K562 (cell line): ENCODE measurements around the gene NDUFAF2. TPM values are rescaled to one million over a fixed set of nuclear protein-coding genes. Genes with fewer than 3 reads are reported as not detected.

Source experiments
- HMG20A ChIP-seq: fragments of 450-650 bp; formaldehyde crosslinking; conservative IDR thresholded peaks from 2 replicates; pipeline ENCODE4 v1.4.0; 2020; ENCODE audit warnings: mild to moderate bottlenecking, mixed read lengths
- RBM22 ChIP-seq: fragments of 200-400 bp; formaldehyde crosslinking; IDR thresholded peaks from 2 replicates; pipeline ENCODE4 v1.6.1; 2018; ENCODE audit warnings: low read length, low read depth; ENCODE audit not compliant: poor library complexity, severe bottlenecking
- ZNF146 ChIP-seq: IDR thresholded peaks from one replicate; pipeline ENCODE4 v1.6.1; 2018; ENCODE audit warnings: missing compliant biosample characterization; ENCODE audit not compliant: unreplicated experiment
- ZNF232 ChIP-seq: sonication (generic); formaldehyde crosslinking; IDR thresholded peaks from 2 replicates; pipeline ENCODE4 v1.8.0; 2022; ENCODE audit warnings: mild to moderate bottlenecking, missing genetic modification reagents
- polyA plus RNA-seq, 8 experiments: library from polyadenylated mRNA; depleted of rRNA in 4 of 8; stranded (reverse) in 5 of 8; unstranded in 3 of 8; fragments of >200 nt; fragmentation: Nextera tagmentation in 2 of 8; fragmentation: Illumina TruSeq in 1 of 8; extraction: Ambion mirVana in 2 of 8; extraction: Trizol in 1 of 8; gene quantifications; 2 replicates each; pipeline versions ENCODE4 v1.2.1 to v1.2.3, GENCODE V29; 2011 to 2014; ENCODE audit warnings: inconsistent platforms in 1 of 8, missing spikeins in 1 of 8
- total RNA-seq, 7 experiments: library from RNA; depleted of rRNA in 6 of 7; stranded (reverse); fragments of >200 nt in 6 of 7; fragmentation: Illumina TruSeq in 2 of 7; extraction: Trizol in 2 of 7; gene quantifications; 2 replicates each; pipeline versions ENCODE4 v1.2.1 to v1.2.3, GENCODE V29; 2011 to 2021; ENCODE audit warnings: low replicate concordance in 1 of 7
- TF ChIP-seq, protein P1 (sequence below): fragments of 450-650 bp; conservative IDR thresholded peaks from 2 replicates; pipeline ENCODE4 v1.6.1; 2016; ENCODE audit warnings: missing genetic modification characterization, low read depth, mild to moderate bottlenecking, missing compliant biosample characterization, moderate library complexity
- TF ChIP-seq, protein P2 (sequence below), 2 experiments: fragments of 250-450 bp in 1 of 2; fragments of 450-650 bp in 1 of 2; sonication (Bioruptor Pico) in 1 of 2; IDR thresholded peaks; 2 replicates each; pipeline versions ENCODE4 v1.6.1 to v1.8.0; 2016 to 2021; ENCODE audit warnings: mild to moderate bottlenecking in 2 of 2, moderate library complexity in 2 of 2, missing compliant biosample characterization in 1 of 2, missing genetic modification characterization in 1 of 2
- TF ChIP-seq, protein P3 (sequence below): IDR thresholded peaks from 3 replicates; pipeline ENCODE4 v1.6.1; 2011; ENCODE audit warnings: borderline replicate concordance, mild to moderate bottlenecking, moderate library complexity; ENCODE audit not compliant: insufficient read length; ENCODE audit errors: extremely low read depth
- TF ChIP-seq, protein P4 (sequence below): sonication (generic); formaldehyde crosslinking; IDR thresholded peaks from 2 replicates; pipeline ENCODE4 v1.8.1; 2022; ENCODE audit warnings: missing genetic modification reagents

NDUFAF2 gene
- total and polyA plus RNA-seq, 9 of the 15 experiments (the other 6 are each of a cell fraction or from before 2014, with no cell fraction given), result 56.0 to 155 (median 95.9) TPM

DNA sequence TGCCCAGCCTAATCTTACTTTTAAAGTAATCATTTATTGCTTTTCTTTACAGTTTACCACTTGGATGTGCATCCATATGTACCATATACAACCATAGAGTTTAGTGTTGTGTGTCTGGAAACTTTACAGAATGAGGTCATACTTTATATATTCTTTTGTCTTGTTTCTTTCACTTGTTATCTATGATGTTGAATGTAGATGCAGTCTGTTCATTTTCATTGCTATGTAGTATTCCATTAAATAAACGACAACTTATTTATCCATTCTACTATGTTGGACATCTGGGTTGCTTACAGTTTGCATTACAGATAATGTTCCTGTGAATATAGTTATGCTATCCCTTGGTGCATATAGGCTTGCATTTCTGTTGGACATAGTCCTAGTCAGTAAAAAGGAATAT lies 238.5 kb downstream of the NDUFAF2 start (continued):
- TF ChIP-seq ZNF232, result peak; percentile 81
- TF ChIP-seq, protein P1, sequence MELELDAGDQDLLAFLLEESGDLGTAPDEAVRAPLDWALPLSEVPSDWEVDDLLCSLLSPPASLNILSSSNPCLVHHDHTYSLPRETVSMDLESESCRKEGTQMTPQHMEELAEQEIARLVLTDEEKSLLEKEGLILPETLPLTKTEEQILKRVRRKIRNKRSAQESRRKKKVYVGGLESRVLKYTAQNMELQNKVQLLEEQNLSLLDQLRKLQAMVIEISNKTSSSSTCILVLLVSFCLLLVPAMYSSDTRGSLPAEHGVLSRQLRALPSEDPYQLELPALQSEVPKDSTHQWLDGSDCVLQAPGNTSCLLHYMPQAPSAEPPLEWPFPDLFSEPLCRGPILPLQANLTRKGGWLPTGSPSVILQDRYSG (tag), result no peak
- no peak for TF ChIP-seq HMG20A
- TF ChIP-seq ZNF146 (CRISPR knock-in tag), result peak; percentile 56
- TF ChIP-seq, protein P2, sequence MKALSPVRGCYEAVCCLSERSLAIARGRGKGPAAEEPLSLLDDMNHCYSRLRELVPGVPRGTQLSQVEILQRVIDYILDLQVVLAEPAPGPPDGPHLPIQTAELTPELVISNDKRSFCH (CRISPR knock-in tag; IDR thresholded peaks at IDR 0.05), result no peak
- TF ChIP-seq, protein P2 (tag; IDR thresholded peaks at IDR 0.05), result no peak
- TF ChIP-seq, protein P3, sequence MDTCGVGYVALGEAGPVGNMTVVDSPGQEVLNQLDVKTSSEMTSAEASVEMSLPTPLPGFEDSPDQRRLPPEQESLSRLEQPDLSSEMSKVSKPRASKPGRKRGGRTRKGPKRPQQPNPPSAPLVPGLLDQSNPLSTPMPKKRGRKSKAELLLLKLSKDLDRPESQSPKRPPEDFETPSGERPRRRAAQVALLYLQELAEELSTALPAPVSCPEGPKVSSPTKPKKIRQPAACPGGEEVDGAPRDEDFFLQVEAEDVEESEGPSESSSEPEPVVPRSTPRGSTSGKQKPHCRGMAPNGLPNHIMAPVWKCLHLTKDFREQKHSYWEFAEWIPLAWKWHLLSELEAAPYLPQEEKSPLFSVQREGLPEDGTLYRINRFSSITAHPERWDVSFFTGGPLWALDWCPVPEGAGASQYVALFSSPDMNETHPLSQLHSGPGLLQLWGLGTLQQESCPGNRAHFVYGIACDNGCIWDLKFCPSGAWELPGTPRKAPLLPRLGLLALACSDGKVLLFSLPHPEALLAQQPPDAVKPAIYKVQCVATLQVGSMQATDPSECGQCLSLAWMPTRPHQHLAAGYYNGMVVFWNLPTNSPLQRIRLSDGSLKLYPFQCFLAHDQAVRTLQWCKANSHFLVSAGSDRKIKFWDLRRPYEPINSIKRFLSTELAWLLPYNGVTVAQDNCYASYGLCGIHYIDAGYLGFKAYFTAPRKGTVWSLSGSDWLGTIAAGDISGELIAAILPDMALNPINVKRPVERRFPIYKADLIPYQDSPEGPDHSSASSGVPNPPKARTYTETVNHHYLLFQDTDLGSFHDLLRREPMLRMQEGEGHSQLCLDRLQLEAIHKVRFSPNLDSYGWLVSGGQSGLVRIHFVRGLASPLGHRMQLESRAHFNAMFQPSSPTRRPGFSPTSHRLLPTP, result no peak
- TF ChIP-seq, protein P4, sequence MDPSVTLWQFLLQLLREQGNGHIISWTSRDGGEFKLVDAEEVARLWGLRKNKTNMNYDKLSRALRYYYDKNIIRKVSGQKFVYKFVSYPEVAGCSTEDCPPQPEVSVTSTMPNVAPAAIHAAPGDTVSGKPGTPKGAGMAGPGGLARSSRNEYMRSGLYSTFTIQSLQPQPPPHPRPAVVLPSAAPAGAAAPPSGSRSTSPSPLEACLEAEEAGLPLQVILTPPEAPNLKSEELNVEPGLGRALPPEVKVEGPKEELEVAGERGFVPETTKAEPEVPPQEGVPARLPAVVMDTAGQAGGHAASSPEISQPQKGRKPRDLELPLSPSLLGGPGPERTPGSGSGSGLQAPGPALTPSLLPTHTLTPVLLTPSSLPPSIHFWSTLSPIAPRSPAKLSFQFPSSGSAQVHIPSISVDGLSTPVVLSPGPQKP (CRISPR knock-in tag), result no peak
- TF ChIP-seq RBM22, result no peak
